PC-9 (cell line): ENCODE measurements around the gene SLC35F4. TPM values are rescaled to one million over a fixed set of nuclear protein-coding genes. Genes with fewer than 3 reads are reported as not detected.
"Not testable (repeated sequence)": the region's sequence is repeated elsewhere in the genome, so short reads cannot be mapped to it uniquely, and the experiment has no call there.

Experiments
- BruUV-seq: library from RNA; stranded (reverse); fragments of 400-500 nt; replicated peaks from 2 replicates; lab custom pipeline; 2021; lab: Mats Ljungman, UMichigan
- CTCF ChIA-PET: fragments of 300-600 bp; sonication (Branson Sonifier 250); formaldehyde crosslinking; loops from one replicate; lab custom pipeline; 2022; ENCODE audit warnings: antibody characterized with exemption; lab: Charles Lee
- POLR2A ChIA-PET: fragments of 300-600 bp; sonication (Branson Sonifier 250); formaldehyde crosslinking; loops from one replicate; lab custom pipeline; 2022; ENCODE audit warnings: antibody characterized with exemption; ENCODE audit not compliant: unreplicated experiment; lab: Charles Lee
- DNase-seq, 2 experiments: peaks; one replicate each; pipeline versions ENCODE4 v3.0.0 to v3.0.0-alpha.2; 2015 to 2022; ENCODE audit warnings: mixed read lengths in 1 of 2
- H2AFZ ChIP-seq: fragments of 200-600 bp; sonication (generic); 2 replicates; pipeline ENCODE4 v1.8.1; 2017; ENCODE audit warnings: antibody characterized with exemption
- H3F3A ChIP-seq: fragments of 200-600 bp; sonication (generic); 2 replicates; pipeline ENCODE4 v1.8.1; 2017; ENCODE audit warnings: antibody characterized with exemption, mild to moderate bottlenecking, low read depth; ENCODE audit not compliant: insufficient read depth
- H3K27ac ChIP-seq: fragments of 200-600 bp; sonication (generic); 2 replicates; pipeline ENCODE4 v1.6.1; 2016; ENCODE audit warnings: mixed run types
- H3K27me3 ChIP-seq: fragments of 200-600 bp; sonication (generic); 2 replicates; pipeline ENCODE4 v1.6.1; 2016; ENCODE audit warnings: low read depth, mixed run types; ENCODE audit not compliant: insufficient read depth
- H3K36me3 ChIP-seq: fragments of 200-600 bp; sonication (generic); 2 replicates; pipeline ENCODE4 v1.6.1; 2016; ENCODE audit warnings: low read depth, mixed run types
- H3K4me1 ChIP-seq: fragments of 200-600 bp; sonication (generic); replicated peaks from 2 replicates; pipeline ENCODE4 v1.6.1; 2016; ENCODE audit warnings: mixed run types; ENCODE audit not compliant: insufficient read depth
- H3K4me2 ChIP-seq: fragments of 200-600 bp; sonication (generic); 2 replicates; pipeline ENCODE4 v1.6.1; 2017; ENCODE audit warnings: mixed run types
- H3K4me3 ChIP-seq: fragments of 200-600 bp; sonication (generic); 2 replicates; pipeline ENCODE4 v1.6.1; 2016; ENCODE audit warnings: mixed run types
- H3K79me2 ChIP-seq: fragments of 200-600 bp; sonication (generic); 2 replicates; pipeline ENCODE4 v1.6.1; 2017; ENCODE audit warnings: low read depth, mixed run types
- H3K9me2 ChIP-seq: fragments of 200-600 bp; sonication (generic); 2 replicates; pipeline ENCODE4 v1.8.1; 2017; ENCODE audit warnings: mild to moderate bottlenecking; ENCODE audit not compliant: insufficient read depth
- H3K9me3 ChIP-seq: fragments of 200-600 bp; sonication (generic); 2 replicates; pipeline ENCODE4 v1.8.1; 2016; ENCODE audit warnings: low read depth; ENCODE audit not compliant: insufficient read depth
- H4K20me1 ChIP-seq: fragments of 200-600 bp; sonication (generic); 2 replicates; pipeline ENCODE4 v1.8.1; 2017; ENCODE audit not compliant: insufficient read depth
- CTCF ChIP-seq: fragments of 200-600 bp; sonication (generic); conservative IDR thresholded peaks from 2 replicates; pipeline ENCODE4 v1.6.1; 2017; ENCODE audit warnings: mixed run types, antibody characterized with exemption, mild to moderate bottlenecking, moderate library complexity
- EZH2 ChIP-seq: fragments of 200-600 bp; sonication (generic); IDR thresholded peaks from 2 replicates; pipeline ENCODE4 v1.8.0; 2017; ENCODE audit warnings: antibody characterized with exemption, low read depth
- intact Hi-C: fragments of 100-400 bp; cut with micrococcal nuclease; formaldehyde crosslinking; loops from one replicate; pipeline ENCODE4 v1.10.0; 2022; ENCODE audit not compliant: unreplicated experiment
- total RNA-seq: library from RNA; stranded (reverse); gene quantifications from 2 replicates; pipeline ENCODE4 v1.2.3, GENCODE V29; 2021

The SLC35F4 gene
- total RNA-seq, 1 experiment from 2014 or later: not detected

DNA sequence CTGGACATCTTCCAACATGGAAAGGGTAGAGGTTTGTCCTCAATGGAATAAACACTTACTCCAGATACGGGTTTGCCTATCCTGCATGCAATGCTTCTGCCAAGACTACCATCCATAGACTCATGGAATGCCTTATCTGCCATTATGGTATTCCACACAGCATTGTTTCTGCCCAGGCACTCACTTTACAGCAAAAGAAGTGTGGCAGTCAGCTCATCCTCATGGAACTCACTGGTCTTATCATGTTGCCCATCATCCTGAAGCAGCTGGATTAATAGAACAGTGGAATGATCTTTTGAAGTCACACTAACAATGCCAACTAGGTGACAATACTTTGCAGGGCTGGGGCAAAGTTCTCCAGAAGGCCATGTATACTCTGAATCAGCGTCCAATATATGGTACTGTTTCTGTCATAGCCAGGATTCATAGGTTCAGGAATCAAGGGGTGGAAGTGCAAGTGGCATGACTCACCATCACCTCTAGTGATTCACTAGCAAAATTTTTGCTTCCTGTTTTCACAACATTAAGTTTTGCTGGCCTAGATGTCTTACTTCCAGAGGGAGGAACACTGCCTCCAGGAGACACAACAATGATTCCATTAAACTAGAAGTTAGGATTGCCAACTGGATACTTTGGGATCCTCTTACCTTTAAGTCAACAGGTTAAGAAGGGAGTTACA lies 140.4 kb downstream of the SLC35F4 start:
- TF ChIP-seq CTCF (no peak), EZH2 (no peak)
- Histone ChIP-seq H3K9me3 (no peaks in the 10 kb centered on the region), H3K36me3 (no peaks in the 10 kb centered on the region), H3K27me3 (no peaks in the 10 kb centered on the region), H3K4me2 (no peak overlapping the region), H3K27ac (no peak overlapping the region; the same call in 1 of the 2 replicates), H3K9me2 (no peaks in the 10 kb centered on the region), H3K79me2 (no peaks in the 10 kb centered on the region), H4K20me1 (no peaks in the 10 kb centered on the region), H3K4me3 (no peak overlapping the region), H3F3A (no peaks in the 10 kb centered on the region), H2AFZ (no peak overlapping the region), H3K4me1 (no peaks in the 10 kb centered on the region)
- ChIA-PET CTCF (no interaction called here), POLR2A (no interaction called here)
- intact Hi-C loops: no loop called here
- DNase-seq: peak in 1 of 2 experiments; percentile 42
- BruUV-seq: no TSS peak

DNA sequence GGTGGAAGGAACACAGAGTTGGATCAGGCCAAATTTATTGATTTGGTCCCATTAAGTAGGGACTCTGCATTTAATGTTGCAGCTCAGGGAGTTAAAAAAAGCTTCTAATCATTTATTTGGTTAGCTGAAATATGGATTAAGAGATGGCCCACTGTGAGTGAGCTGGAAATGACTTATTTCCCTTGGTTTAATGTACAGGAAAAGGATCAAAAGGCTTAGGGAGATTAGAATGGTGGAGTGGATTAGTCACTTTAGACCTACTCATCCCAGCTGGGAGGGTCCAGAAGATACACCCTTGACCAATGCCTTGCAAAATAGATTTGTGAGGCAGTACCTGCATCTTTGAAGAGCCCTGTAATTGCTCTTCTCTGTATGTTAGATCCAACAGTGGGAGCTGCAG lies 143.8 kb downstream of the SLC35F4 start:
- H3K36me3 ChIP-seq, H3K27ac ChIP-seq, intact Hi-C loops, H2AFZ ChIP-seq, H3K4me3 ChIP-seq, H3K9me2 ChIP-seq, BruUV-seq, H3K9me3 ChIP-seq, CTCF ChIA-PET, H3K79me2 ChIP-seq, H3K27me3 ChIP-seq, POLR2A ChIA-PET, DNase-seq, H4K20me1 ChIP-seq, H3F3A ChIP-seq, H3K4me2 ChIP-seq, H3K4me1 ChIP-seq: not testable (repeated sequence)

- BruUV-seq: no TSS peak
These were observed 151.4 kb downstream of the SLC35F4 start for GRCh38 chr14:57714487-57714931.

More at GRCh38 chr14:57714487-57714931, 151.4 kb downstream of the SLC35F4 start:
- no peaks in the 10 kb centered on the region for H3K36me3 ChIP-seq
- no peaks in the 10 kb centered on the region for H3F3A ChIP-seq
- H3K4me3 ChIP-seq: no peak overlapping the region
- TF ChIP-seq EZH2: no peak
- no peak for TF ChIP-seq CTCF
- H3K27me3 ChIP-seq: no peaks in the 10 kb centered on the region
- no peak overlapping the region for H2AFZ ChIP-seq
- POLR2A ChIA-PET: no interaction called here
- H3K9me2 ChIP-seq: no peaks in the 10 kb centered on the region
- H4K20me1 ChIP-seq: no peaks in the 10 kb centered on the region
- peaks cover 6% of the 10 kb centered on the region; the same call in 1 of the 2 replicates for H3K4me1 ChIP-seq
- H3K27ac ChIP-seq: no peak overlapping the region
- H3K79me2 ChIP-seq: no peaks in the 10 kb centered on the region
- H3K4me2 ChIP-seq: no peak overlapping the region
- no peaks in the 10 kb centered on the region for H3K9me3 ChIP-seq
- intact Hi-C loops: no loop called here
- CTCF ChIA-PET: no interaction called here
- no peak for DNase-seq
